Measurements from ENCODE around the gene HUNK.
"Not testable (repeated sequence)": the region's sequence is repeated elsewhere in the genome, so short reads cannot be mapped to it uniquely, and the experiment has no call there.

Gene HUNK

DNA sequence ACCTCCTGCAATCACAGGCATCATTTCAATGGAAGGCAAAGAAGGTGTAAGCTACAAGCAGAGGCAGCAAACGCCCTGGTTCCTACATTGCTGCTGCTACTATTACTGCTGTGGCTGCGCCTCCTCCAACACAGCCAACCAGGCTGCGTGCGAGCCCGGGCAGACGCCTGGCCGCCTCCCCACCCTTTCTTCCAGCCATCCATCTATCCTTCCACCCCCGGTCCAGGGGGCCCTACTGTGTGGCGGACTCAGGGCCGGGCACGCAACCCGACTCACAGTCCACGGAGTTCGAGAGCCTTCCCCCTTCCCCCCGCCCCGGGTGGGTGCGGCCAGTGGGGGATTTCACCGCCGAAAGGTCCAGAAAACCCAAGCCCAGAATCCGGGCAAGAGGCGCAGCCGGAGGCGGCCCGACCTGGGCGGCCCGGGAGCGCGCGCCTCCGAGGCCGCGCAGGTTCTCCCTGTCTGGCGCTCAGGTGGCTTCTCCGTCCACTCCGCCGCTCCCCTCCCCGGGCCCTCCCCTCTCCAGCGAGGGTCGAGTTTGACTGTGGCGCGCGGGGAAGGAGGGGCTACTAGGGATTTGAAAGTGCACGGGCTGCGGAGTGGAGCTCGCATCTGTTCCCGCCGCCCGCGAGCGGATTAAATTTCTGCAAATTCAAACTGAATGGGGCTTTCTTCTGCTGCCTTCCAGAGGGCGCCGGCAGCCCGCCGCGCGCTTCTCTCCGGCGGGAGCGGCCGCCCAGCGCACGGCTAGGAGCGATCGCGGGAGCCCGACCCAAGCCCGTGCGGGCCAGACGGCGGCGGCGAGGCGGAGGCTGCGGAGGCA, at the start of gene HUNK:
HUNK (plus strand) TSS at position 569 of the 823 bp plus-strand sequence. CDS start 655 bp downstream, outside the sequence.
- no peak for DNase-seq (ENCODE audit: low spot score)

DNA sequence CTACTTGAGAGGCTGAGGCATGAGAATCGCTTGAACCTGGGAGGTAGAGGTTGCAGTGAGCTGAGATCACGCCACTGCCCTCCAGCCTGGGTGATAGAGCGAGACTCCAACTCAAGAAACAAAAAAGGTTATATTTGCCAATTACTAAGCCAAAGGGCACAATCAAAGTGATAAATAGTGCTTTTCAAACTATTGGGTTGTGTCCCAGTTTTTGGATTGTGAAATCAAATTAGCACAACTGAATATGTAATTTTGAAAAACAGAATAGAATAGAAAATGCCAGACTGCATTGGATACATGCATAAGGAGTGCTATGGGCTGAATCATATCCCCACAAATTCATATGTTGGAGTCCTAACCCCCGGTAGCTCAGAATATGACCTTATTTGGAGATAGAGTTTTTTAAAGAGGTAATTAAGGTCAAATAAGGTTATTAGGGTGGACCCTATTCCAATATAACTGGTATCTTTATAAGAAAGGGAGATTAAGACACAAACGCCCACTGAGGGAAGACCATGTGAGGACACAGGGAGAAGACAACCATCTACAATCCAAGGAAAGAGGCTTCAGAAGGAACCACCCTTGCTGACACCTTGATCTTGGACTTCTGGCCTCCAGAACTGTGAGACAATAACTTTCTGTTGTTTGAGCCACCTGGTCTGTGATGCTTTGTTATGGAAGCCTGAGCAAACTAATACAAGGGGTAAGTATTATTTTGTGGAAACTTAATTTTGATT, 42.9 kb upstream of the HUNK start:
- DNase-seq (ENCODE audit: low spot score), result no peak

DNA sequence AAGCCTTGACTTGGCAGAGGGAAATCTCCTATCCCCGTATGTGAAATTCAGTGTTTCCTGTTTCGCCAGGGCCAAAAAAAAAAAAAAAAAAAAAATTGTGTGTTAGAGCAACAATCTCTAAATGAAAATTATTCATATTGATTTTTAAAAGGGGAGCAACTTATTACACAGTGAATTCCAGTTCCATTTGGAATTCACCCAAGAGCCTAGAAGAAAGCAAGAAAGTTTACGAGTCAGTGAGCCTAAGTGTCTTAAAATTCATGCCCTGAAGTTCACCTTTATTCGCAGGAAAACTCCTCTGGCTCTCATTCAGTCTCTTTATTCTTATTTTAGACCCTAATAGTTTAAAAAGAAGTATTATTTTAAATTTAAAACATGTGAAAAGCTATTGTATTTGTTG, 42.1 kb upstream of the HUNK start:
- DNase-seq (ENCODE audit: low spot score), result no peak

DNA sequence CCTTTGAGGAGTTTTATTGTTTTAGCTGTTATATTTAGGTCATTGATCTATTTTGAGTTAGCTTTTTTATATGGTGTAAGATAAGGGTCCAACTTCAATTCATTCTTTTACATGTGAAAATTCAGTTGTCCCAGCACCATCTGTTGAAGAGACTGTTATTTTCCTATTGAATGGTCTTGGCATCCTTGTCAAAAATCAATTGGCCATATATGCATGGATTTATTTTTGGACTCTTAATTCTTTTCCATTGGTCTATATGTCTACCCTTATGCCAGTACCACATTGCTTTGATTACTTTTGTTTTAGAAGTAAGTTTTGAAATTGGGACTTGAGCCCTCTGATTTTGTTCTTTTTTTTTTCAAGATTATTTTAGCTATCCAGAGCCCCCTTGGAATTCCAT, 35.8 kb upstream of the HUNK start:
- no peak for DNase-seq (ENCODE audit: low spot score)

DNA sequence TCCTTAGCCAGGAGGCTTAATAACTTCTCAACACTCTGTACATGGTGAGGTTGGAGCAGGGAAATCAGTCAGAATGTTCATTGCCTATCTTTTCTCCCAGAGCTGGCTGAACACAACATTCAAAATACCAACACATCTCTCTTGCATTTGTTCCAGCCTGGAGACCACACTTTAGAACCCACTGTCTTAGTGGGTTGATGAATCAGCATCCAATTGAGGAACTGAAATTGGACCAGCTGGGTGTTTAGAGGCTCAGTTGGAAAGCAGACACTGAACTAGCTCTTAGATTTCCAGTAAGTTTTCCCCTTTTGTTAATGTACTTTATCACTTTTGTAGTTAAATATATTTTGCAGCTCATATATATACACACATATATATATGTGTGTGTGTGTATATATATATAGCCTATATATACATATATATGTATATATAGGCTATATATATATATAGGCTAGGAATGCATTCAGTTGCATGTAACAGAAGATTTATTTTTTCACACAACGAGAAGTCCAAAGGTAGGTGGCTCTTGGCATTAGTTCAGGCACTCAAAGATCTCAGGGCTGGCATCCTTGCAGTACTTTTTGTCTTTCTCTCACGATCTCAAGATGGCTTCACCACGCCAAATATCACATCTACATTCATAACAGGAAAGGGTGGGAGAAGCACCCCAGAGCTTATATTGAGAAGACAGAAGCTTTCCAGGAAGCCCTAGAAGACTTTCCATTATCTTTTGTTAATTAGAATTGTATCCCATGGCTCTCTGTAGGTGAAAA, 35.0 kb upstream of the HUNK start:
- peak; percentile 68 for DNase-seq (ENCODE audit: low spot score)

DNA sequence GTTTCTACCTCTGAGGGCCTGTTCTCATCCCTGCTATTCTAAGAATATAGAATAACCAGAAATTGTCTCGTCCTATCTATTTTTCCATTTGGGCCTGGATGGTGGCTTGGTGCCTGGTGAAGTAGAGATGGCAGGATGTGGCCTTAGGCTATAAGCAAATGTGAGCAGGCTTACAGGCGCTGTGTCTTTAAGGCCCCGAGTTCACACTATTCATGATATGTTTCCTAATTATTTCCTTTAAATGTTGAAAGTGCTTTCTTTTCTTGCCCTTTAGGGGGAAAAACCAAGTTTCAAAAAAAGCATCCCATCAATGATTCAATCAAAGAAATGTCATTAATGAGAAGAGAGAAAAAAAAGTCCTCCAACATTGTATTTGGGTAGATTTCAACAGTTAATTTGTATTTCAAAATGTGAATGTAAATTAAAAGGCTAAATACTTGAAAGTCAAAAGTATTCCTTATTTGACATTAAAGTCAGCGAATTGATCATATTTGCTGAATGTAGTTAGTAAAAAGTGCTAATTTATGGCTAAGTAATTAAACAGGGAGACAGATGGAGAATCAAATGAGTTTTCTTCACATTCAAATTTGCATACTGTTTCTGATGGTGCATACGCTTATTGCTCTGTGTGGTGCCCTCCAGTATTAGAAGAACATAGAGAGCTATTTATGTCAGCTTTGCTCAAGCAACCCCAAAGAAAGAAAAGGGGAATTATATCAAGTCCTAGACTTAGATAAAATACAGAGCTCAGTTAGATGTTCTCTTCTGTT, 34.0 kb upstream of the HUNK start:
- peak; percentile 13 for DNase-seq (ENCODE audit: low spot score)

DNA sequence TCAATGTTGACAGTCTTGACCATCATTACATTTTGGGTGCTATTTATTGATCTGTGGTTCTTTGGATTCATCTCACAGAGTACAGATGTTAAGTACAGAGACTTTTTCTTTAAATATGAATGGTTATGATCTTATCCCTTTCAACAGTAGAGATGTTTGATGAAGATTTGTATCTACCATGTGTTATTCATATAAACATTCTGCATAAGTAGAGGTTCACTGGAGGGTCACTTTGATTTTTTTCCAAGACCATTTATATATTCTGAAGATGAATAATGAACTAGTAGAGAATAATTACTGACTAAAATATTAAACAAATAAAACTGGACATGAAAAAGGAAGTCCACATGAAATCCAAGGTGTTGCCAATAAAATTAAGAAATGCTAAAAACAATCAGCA, 28.6 kb upstream of the HUNK start:
- DNase-seq (ENCODE audit: low spot score), result no peak

DNA sequence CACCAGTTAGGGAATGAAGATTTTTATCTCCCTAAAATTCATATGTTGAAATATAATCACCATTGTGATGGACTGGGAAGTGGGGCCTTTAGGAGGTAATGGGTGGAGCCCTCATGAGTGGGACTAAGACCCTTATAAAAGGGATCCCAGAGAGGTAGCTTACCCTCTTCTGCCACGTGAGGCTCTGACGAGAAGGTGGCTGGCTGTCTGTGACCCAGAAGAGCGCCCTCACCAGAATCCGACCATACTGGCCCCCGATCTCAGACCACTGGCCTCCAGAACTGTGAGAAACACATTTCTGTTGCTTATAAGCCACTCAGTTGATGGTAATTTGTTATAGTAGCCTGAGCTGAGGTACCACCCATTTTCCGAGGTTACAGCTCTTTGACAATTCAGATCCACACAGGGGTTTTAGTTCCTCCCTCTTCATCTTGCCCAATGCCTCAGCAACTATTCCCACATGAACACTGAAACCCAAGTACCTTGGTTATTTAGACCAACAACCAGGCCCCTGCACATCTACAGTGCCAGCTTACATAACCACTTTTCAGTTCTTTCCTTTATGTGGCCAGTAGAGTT, 27.6 kb upstream of the HUNK start:
- DNase-seq (ENCODE audit: low spot score), result no peak

DNA sequence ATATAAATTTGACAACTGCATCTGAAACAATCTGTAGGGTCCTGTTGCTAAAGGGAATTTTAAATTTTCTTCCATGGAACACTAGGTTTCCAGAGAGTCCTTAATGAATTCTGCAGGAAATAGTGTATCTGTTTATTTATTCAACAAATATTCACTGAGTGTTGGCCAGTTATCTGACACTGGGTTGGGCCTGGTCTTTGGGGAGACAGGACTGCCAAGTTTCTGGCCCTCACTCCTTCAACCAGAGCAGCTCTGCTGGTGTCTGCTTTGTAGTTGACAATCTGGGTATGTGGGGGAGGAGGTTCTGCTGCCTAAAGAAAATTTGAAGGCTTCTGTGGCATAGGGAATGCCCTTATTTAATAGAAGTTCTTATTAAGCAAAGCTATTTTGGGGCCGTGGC, 26.1 kb upstream of the HUNK start:
- DNase-seq (ENCODE audit: low spot score), result no peak

DNA sequence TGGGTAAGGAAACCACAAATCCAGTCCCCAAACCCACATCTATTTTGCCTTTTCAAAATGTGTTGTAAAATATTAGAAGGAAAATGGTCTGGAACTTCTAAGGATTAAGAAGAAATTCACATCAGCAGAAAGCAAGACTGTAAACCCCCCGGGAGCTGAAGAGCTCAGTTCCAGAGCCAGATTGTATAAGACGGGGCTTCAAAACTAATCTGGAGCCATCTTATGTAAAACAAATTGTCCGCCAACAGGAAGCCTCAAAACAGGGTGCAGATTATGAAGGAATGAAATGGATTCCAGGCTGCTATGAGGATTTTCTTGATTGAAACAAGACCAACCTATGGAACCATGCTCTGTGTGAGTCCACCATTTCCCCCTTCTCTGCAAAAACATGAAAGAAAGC, 25.1 kb upstream of the HUNK start:
- no peak for DNase-seq (ENCODE audit: low spot score)

DNA sequence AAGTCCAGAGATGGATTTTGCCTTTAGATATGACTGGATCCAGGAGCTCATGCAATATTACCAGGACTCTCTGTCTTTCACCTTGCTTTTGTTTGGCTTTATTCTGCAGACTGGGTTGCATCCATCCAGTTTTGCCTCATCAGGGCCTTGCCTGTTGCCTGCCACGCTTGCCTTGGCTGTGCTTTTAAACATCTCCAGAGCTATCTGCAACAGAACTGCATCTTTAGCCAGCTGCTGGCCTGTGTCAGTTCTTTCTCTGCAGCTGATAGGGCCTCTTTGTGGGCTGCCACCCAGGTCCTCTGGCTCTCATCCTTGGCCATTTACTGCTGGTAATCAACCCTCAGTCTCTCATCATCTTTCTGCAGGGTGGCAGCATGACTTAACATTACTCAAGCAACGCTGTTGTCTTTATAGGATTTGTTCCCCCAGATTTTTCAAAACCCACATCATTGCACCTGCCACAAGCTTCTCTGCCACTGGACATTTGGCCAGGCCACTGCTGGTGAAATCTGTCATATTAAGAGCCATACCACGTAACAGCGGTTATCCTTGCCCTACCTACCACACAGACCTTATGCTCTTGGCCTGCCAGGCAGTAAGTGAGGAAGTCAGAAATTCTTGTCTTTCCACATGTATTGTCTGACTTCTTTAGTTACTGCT, 24.4 kb upstream of the HUNK start:
- DNase-seq (ENCODE audit: low spot score), result no peak

DNA sequence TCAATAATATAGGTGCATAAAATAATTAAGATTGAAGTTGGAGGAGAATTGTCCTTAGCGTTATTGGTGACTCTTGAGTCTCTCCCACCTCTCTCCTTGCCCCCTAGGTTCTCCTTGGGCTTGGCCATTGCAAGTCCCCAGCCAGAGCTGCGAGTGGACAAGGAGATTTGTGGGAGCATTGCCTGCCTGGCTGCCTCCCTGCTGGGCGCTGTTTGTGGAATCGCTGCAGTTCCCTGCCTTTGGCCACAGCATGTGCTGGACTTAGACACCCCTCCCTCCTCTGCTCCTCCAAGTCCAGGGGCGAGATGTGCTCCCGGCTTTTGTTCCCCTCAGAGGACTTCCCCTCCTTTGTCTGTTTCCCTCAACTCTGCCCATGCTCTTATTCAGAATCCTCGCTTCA, 21.9 kb upstream of the HUNK start:
- DNase-seq (ENCODE audit: low spot score), result no peak

DNA sequence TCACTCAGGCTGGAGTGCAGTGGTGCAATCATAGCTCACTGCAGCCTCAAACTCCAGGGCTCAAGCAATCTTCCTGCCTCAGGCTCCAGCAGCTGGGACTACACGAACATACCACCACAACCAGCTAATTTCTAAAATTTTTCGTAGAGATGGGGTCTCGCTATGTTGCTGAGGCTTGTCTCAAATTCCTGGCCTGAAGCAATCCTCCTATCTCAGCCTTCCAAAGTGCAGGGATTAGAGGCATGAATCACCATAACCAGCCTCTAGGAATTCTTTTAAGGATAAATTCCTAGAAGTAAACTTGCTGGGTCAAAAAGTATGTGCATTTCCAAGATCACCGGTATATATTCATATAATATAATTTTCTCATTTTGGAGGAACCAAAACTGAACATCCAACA, 17.6 kb upstream of the HUNK start:
- no peak for DNase-seq (ENCODE audit: low spot score)

DNA sequence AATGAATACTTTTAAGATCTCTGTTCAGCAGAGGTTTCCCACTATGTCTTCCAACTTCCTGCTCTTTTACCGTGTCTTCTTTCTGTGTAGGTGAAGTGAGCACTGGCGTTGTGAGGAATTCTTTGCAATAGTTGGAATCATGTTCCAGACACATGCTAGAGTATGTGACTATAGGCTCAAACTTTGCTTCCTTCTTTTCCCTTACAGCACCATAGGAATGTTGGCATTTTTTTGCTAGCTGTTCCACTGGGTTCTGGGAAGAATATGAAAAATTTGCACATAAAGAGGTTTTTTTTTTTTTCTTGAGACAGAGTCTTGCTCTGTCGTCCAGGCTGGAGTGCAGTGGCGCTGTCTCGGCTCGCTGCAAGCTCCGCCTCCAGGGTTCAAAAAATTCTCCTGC, 15.7 kb upstream of the HUNK start:
- DNase-seq (ENCODE audit: low spot score), result no peak

DNA sequence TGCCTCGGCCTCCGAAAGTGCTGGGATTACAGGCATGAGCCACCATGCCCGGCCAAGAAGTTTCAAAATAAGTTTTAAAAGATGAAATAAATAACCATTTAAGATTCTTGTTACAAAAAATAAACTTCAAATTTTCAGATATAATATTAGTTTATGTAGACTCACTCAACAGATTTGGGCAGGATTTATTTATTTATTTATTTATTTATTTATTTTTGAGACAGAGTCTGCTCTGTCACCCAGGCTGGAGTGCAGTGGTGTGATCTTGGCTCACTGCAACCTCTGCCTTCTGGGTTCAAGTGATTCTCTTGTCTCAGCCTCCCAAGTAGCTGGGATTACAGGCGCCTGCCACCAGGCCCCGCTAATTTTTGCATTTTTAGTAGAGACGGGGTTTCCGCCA, 15.2 kb upstream of the HUNK start:
- not testable (repeated sequence) for DNase-seq (ENCODE audit: low spot score)

DNA sequence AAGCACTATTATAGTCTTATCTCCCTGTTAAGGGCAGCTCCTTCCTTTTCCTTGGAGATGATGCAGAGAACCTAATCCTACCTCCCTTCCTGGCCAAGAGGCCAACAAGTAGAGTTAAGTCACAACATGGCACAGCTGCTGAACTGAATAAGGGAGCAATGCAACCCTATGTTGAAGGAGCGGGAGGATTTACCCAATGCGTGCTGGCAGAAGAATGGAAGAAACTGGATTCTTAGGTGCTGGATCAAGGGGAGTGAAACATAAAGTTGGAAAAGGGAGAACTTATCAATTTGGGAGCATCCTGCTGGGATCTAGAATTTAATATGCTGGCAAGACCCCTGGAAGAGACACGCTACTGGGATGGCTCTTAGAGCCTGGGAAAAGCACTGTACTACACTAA, 12.0 kb upstream of the HUNK start:
- DNase-seq (ENCODE audit: low spot score), result no peak

DNA sequence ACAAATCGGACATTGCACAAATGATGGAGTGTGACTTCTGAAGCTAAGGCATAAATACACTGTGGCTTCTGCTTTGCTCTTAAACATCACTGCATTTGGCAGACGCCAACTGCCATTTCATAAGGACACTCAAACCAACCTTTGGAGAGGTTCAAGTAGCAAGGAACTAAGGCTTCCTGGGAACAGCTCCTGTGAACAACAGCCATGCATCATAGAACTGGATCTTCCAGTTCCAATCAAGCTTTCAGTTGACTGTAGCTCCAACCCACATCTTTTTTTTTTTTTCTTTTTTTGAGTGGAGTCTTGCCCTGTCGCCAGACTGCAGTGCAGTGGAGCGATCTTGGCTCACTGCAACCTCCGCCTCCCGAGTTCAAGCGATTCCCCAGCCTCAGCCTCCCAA, 10.7 kb upstream of the HUNK start:
- DNase-seq (ENCODE audit: low spot score), result no peak

DNA sequence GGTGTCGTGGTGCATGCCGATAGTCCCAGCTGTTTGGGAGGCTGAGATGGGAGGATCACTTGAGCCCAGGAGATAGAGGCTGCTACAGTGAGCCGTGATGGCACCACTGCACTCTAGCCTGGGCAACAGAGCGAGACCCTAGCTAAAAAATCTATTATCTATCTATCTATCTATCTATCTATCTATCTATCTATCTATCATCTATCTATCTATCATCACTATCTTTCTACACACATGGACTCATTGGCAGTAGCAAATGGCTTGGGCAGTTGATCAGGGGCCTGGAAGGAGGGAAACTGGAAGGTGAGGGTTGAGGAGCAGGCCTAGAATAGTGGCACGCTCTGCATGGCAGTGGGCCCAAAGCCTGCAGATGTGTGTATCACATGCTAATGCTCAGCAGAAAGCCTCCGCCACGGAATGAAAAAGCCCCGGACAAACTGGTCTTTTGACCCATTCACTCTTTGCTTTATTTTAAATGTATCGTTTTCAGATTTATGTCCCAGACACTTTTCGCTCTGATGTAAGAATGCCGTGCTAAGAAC, 7.3 kb upstream of the HUNK start:
- peak; percentile 22 for DNase-seq (ENCODE audit: low spot score)

DNA sequence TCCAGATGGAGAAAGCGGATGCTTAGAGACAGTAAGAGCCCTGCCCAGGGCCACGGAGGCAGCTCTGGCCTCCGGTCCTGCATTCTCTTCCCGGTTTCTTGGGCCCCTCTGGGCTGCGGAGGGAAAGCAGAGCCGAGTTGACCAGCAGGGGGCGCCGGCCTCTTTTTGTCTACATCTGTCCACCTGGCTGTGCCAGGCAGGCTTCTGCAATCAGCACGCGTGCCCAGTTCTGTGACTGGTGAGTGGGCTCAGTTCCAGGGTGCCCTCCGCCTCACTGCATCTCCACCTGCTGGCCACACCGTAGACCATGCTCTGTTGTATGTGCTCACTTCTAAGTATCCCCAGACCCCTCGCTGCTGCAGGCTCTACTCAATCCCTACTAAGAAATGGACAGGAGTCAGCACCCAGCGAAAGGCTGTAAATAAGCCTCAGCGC, 6.7 kb upstream of the HUNK start:
- DNase-seq (ENCODE audit: low spot score), result peak; percentile 73

DNA sequence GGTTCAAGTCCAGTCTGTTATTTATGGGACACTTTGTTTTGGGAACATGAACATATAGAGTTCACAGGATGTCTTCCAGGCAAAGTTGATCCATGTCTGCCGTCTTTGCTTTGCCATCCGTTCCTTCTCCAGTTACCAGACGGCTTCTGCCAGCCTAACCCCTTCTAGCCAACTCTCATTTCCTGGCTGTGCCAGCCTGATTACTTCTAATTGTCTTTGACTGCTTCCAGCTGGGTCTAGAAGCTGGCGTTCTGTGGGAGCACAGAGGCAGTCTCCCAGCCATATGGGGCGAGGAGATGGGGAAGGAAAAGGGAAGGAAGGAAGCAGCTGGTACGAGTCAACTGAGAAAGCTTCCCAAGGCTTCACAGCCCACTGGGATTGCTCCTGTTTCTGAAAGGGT, 3.1 kb upstream of the HUNK start:
- no peak for DNase-seq (ENCODE audit: low spot score)

All from pons (tissue), 1 donor.